WTC11 (cell line): Measurements from ENCODE around the gene AGER. TPM values are rescaled to one million over a fixed set of nuclear protein-coding genes. Genes with fewer than 3 reads are reported as not detected.

ENCODE experiments used
- ATAC-seq: fragments of 200-7000 bp; cut with Tn5 transposase; 2 replicates; pipeline ENCODE4 v1.10.0; 2021; ENCODE audit warnings: mild to moderate bottlenecking, moderate library complexity
- CTCF ChIA-PET: fragments of 300-600 bp; sonication (Branson Sonifier 250); formaldehyde crosslinking; loops from one replicate; lab custom pipeline; 2021; ENCODE audit warnings: antibody characterized with exemption; lab: Charles Lee
- POLR2A ChIA-PET: fragments of 350-600 bp; sonication (Branson Sonifier 250); formaldehyde crosslinking; loops from one replicate; lab custom pipeline; 2021; ENCODE audit warnings: antibody characterized with exemption; lab: Charles Lee
- DNase-seq: peaks from one replicate; pipeline ENCODE4 v3.0.0; 2021; ENCODE audit warnings: low spot score
- H3K27ac Mint-ChIP-seq: 2 replicates; pipeline ENCODE4 v1.8.0; 2021; ENCODE audit warnings: mixed read lengths
- H3K27me3 Mint-ChIP-seq: 2 replicates; pipeline ENCODE4 v1.8.0; 2021; ENCODE audit warnings: low read depth, mild to moderate bottlenecking, moderate library complexity, mixed read lengths
- H3K36me3 Mint-ChIP-seq: 2 replicates; pipeline ENCODE4 v1.8.0; 2021; ENCODE audit warnings: mixed read lengths
- H3K4me1 Mint-ChIP-seq: 2 replicates; pipeline ENCODE4 v1.8.0; 2022; ENCODE audit warnings: mixed read lengths
- H3K4me3 Mint-ChIP-seq: 2 replicates; pipeline ENCODE4 v1.8.0; 2021; ENCODE audit warnings: mild to moderate bottlenecking, moderate library complexity, mixed read lengths
- H3K9me3 Mint-ChIP-seq: 2 replicates; pipeline ENCODE4 v1.8.0; 2021; ENCODE audit warnings: mixed read lengths
- AFF4 ChIP-seq: sonication (generic); formaldehyde crosslinking; IDR thresholded peaks from 2 replicates; pipeline ENCODE4 v1.8.1; 2023; ENCODE audit warnings: mild to moderate bottlenecking, missing genetic modification reagents, borderline replicate concordance
- AR ChIP-seq: fragments of 250-450 bp; sonication (Bioruptor Pico); IDR thresholded peaks from 2 replicates; pipeline ENCODE4 v1.9.0; 2021; ENCODE audit warnings: mild to moderate bottlenecking
- ATF1 ChIP-seq: sonication (generic); formaldehyde crosslinking; IDR thresholded peaks from 2 replicates; pipeline ENCODE4 v1.8.1; 2023; ENCODE audit warnings: mild to moderate bottlenecking, moderate library complexity, missing genetic modification reagents
- ESRRA ChIP-seq: sonication (generic); formaldehyde crosslinking; IDR thresholded peaks from 2 replicates; pipeline ENCODE4 v1.8.1; 2022; ENCODE audit warnings: mild to moderate bottlenecking, missing genetic modification reagents, borderline replicate concordance
- IRF1 ChIP-seq: sonication (generic); formaldehyde crosslinking; IDR thresholded peaks from 2 replicates; pipeline ENCODE4 v1.8.0; 2023; ENCODE audit warnings: missing genetic modification reagents
- IRF2 ChIP-seq: sonication (generic); formaldehyde crosslinking; IDR thresholded peaks from 2 replicates; pipeline ENCODE4 v1.8.0; 2022; ENCODE audit warnings: low read depth, missing genetic modification reagents, borderline replicate concordance
- NFE2L1 ChIP-seq: sonication (generic); formaldehyde crosslinking; IDR thresholded peaks from 2 replicates; pipeline ENCODE4 v1.8.1; 2023; ENCODE audit warnings: missing genetic modification reagents
- PRDM15 ChIP-seq: sonication (generic); formaldehyde crosslinking; IDR thresholded peaks from 2 replicates; pipeline ENCODE4 v1.8.0; 2022; ENCODE audit warnings: missing genetic modification reagents
- SOX15 ChIP-seq: fragments of 250-450 bp; sonication (Bioruptor Pico); IDR thresholded peaks from 2 replicates; pipeline ENCODE4 v1.9.0; 2021; ENCODE audit warnings: mild to moderate bottlenecking
- ZBTB21 ChIP-seq: sonication (generic); formaldehyde crosslinking; IDR thresholded peaks from 2 replicates; pipeline ENCODE4 v1.8.1; 2023; ENCODE audit warnings: mild to moderate bottlenecking, missing genetic modification reagents, borderline replicate concordance
- ZNF138 ChIP-seq: sonication (generic); formaldehyde crosslinking; conservative IDR thresholded peaks from 2 replicates; pipeline ENCODE4 v1.8.1; 2022; ENCODE audit warnings: mild to moderate bottlenecking, moderate library complexity, missing genetic modification reagents
- ZNF232 ChIP-seq: sonication (generic); formaldehyde crosslinking; IDR thresholded peaks from 2 replicates; pipeline ENCODE4 v1.8.0; 2022; ENCODE audit warnings: mild to moderate bottlenecking, missing genetic modification reagents
- ZNF281 ChIP-seq: sonication (generic); formaldehyde crosslinking; IDR thresholded peaks from 2 replicates; pipeline ENCODE4 v1.8.0; 2023; ENCODE audit warnings: mild to moderate bottlenecking, missing genetic modification reagents
- ZNF396 ChIP-seq: fragments of 250-450 bp; sonication (Bioruptor Pico); IDR thresholded peaks from 2 replicates; pipeline ENCODE4 v1.8.0; 2021; ENCODE audit warnings: mild to moderate bottlenecking, moderate library complexity, borderline replicate concordance
- ZNF416 ChIP-seq: fragments of 250-450 bp; sonication (Bioruptor Pico); IDR thresholded peaks from 2 replicates; pipeline ENCODE4 v1.9.0; 2021; ENCODE audit warnings: mild to moderate bottlenecking, inconsistent platforms
- total RNA-seq: library from RNA; stranded (reverse); gene quantifications from 3 replicates; pipeline ENCODE4 v1.2.3, GENCODE V29; 2021

The AGER gene
- total RNA-seq, 1 experiment from 2014 or later = 18.1 TPM

GRCh38 chr6:32168807-32169591 lies 15.1 kb downstream of the AGER start:
- CTCF ChIA-PET = interaction anchor here (2.6 kb wide), 1 partner anchor 20 kb away, joined by 16 read pairs; no protein-coding TSS in a partner anchor
- no peaks in the 10 kb centered on the region for H3K9me3 Mint-ChIP-seq
- H3K36me3 Mint-ChIP-seq = peaks cover 33% of the 10 kb centered on the region
- no peaks in the 10 kb centered on the region for H3K27me3 Mint-ChIP-seq
- H3K27ac Mint-ChIP-seq = no peak overlapping the region
- ATAC-seq (no peak), DNase-seq (no peak)
- H3K4me3 Mint-ChIP-seq = no peak overlapping the region
- POLR2A ChIA-PET = interaction anchor here (0.9 to 3.1 kb wide), 2 partner anchors 8 to 27 kb away, joined by 4 to 15 read pairs; no protein-coding TSS in a partner anchor
- TF ChIP-seq ZNF416 (CRISPR knock-in tag) = no peak
- TF ChIP-seq ZNF281 (CRISPR knock-in tag) = no peak
- TF ChIP-seq IRF1 = no peak
- TF ChIP-seq ZNF396 (CRISPR knock-in tag) = no peak
- no peak for TF ChIP-seq PRDM15 (CRISPR knock-in tag)
- no peak for TF ChIP-seq ZNF232 (CRISPR knock-in tag)
- no peak for TF ChIP-seq NFE2L1
- peaks cover 20% of the 10 kb centered on the region for H3K4me1 Mint-ChIP-seq

GRCh38 chr6:32168350-32168749 lies 15.7 kb downstream of the AGER start:
- peaks cover 33% of the 10 kb centered on the region for H3K36me3 Mint-ChIP-seq
- TF ChIP-seq AR (no peak), ATF1 (CRISPR knock-in tag) (no peak), IRF2 (CRISPR knock-in tag) (no peak), SOX15 (CRISPR knock-in tag) (no peak), ZNF138 (CRISPR knock-in tag) (no peak), ZBTB21 (no peak), AFF4 (CRISPR knock-in tag) (no peak), ESRRA (no peak)

More at GRCh38 chr6:32168350-32168749, 15.7 kb downstream of the AGER start:
- ChIA-PET CTCF (interaction anchor here (2.5 to 5.1 kb wide), 4 partner anchors 8 to 50 kb away, joined by 6 to 47 read pairs (median 14); partner anchors contain the start of gene AGPAT1), POLR2A (interaction anchor here (0.9 to 3.1 kb wide), 2 partner anchors 8 to 27 kb away, joined by 4 to 15 read pairs; no protein-coding TSS in a partner anchor)
- ATAC-seq (no peak), DNase-seq (no peak)
- Mint-ChIP-seq H3K27me3 (no peaks in the 10 kb centered on the region), H3K4me3 (no peak overlapping the region), H3K9me3 (no peaks in the 10 kb centered on the region), H3K27ac (no peak overlapping the region), H3K4me1 (peaks cover 13% of the 10 kb centered on the region)
